ENCODE data around the gene STMP1. TPM values are rescaled to one million over a fixed set of nuclear protein-coding genes. Genes with fewer than 3 reads are reported as not detected.
A peak's percentile ranks its signal among the peaks of the same experiment; 100 is the strongest.
"Not testable (repeated sequence)": the region's sequence is repeated elsewhere in the genome, so short reads cannot be mapped to it uniquely, and the experiment has no call there.

STMP1 gene
- total and polyA plus RNA-seq, 12 donors: 25.7 to 35.6 (median 27.7) TPM

GRCh38 chr7:135620447-135620846 lies 41.9 kb upstream of the STMP1 start:
- 94 to 98% methylated on average over 2 of the region's 2 CpGs for WGBS, 2 donors
- Histone ChIP-seq H3K36me3 (peaks cover 0 to 90% (median 47%) of the 10 kb centered on the region in 9 donors), H3K27me3 (no peaks in the 10 kb centered on the region), H3K27ac (no peak overlapping the region), H3K4me3 (no peak overlapping the region), H3K4me1 (peaks cover 0 to 9% (median 0%) of the 10 kb centered on the region in 9 donors), H3K9me3 (no peaks in the 10 kb centered on the region)
- no peak for ATAC-seq
- DNase-seq: no peak
- TF ChIP-seq CTCF (IDR thresholded peaks at IDR 0.05): no peak
- intact Hi-C loops (cut with DNase I): loop anchor here in 1 of 10 donors (5.0 kb wide), 1 partner anchor 387 kb away; no protein-coding TSS in a partner anchor

- Histone ChIP-seq H3K27ac (no peak overlapping the region), H3K36me3 (peaks cover 0 to 90% (median 54%) of the 10 kb centered on the region in 9 donors), H3K27me3 (no peaks in the 10 kb centered on the region), H3K4me1 (peaks cover 0 to 9% (median 0%) of the 10 kb centered on the region in 9 donors), H3K9me3 (no peaks in the 10 kb centered on the region), H3K4me3 (no peak overlapping the region)
- ATAC-seq (peak in 6 of 8 donors; percentile 38 to 69 (median 50)), DNase-seq (peak in 1 of 2 donors; percentile 52)
- TF ChIP-seq CTCF (IDR thresholded peaks at IDR 0.05): peak; percentile 70 to 93 (median 90)
- 70 to 71% methylated on average over 1 of the region's 1 CpG for WGBS, 2 donors
- intact Hi-C loops (cut with DNase I): loop anchor here in 1 of 10 donors (5.0 kb wide), 1 partner anchor 386 kb away; no protein-coding TSS in a partner anchor
These were observed 41.1 kb upstream of the STMP1 start for GRCh38 chr7:135620980-135621850.

GRCh38 chr7:135634191-135634878 lies 28.0 kb upstream of the STMP1 start:
- 96 to 97% methylated on average over 7 of the region's 7 CpGs for WGBS, 2 donors
- Histone ChIP-seq H3K27me3 (no peaks in the 10 kb centered on the region), H3K4me3 (no peak overlapping the region), H3K36me3 (peaks cover 0 to 100% (median 42%) of the 10 kb centered on the region in 9 donors), H3K9me3 (no peaks in the 10 kb centered on the region), H3K27ac (no peak overlapping the region), H3K4me1 (no peaks in the 10 kb centered on the region)
- ATAC-seq: no peak
- TF ChIP-seq CTCF (IDR thresholded peaks at IDR 0.05): no peak
- intact Hi-C loops (cut with DNase I): no loop called here
- DNase-seq: no peak

- H3K27ac ChIP-seq, ATAC-seq, H3K27me3 ChIP-seq, H3K4me3 ChIP-seq, H3K4me1 ChIP-seq, H3K9me3 ChIP-seq, DNase-seq: not testable (repeated sequence)
- H3K36me3 ChIP-seq: peaks cover 0 to 98% (median 38%) of the 10 kb centered on the region in 9 donors
- intact Hi-C loops (cut with DNase I): loop anchor here in 5 of 10 donors (5.0 to 10.0 kb wide), 5 partner anchors 125 to 365 kb away; partner anchors contain the start of gene CNOT4 (in 1 of the 5)
These were observed 22.6 kb upstream of the STMP1 start for GRCh38 chr7:135639690-135640089.

Measured in heart right ventricle (tissue), 16 donors.